Activated CD4-positive, alpha-beta T cell treated with anti-CD3 and anti-CD28 coated beads, Interleukin-2, amount 10 ng/mL, durations not matched to agents 24 days and 14 days (primary cell): ENCODE results near the gene DHX32. TPM values are rescaled to one million over a fixed set of nuclear protein-coding genes. Genes with fewer than 3 reads are reported as not detected.

ENCODE experiments used
- DNase-seq: peaks from one replicate; pipeline ENCODE4 v3.0.0; 2022
- H3K27ac Mint-ChIP-seq: one replicate; pipeline ENCODE4 v1.8.0; 2022; ENCODE audit warnings: mild to moderate bottlenecking, mixed read lengths
- H3K27me3 Mint-ChIP-seq: one replicate; pipeline ENCODE4 v1.8.0; 2022; ENCODE audit warnings: mixed read lengths
- H3K36me3 Mint-ChIP-seq: one replicate; pipeline ENCODE4 v1.8.0; 2022; ENCODE audit warnings: low read depth, mild to moderate bottlenecking, mixed read lengths
- H3K4me1 Mint-ChIP-seq: one replicate; pipeline ENCODE4 v1.8.0; 2021; ENCODE audit warnings: mixed read lengths
- H3K4me3 Mint-ChIP-seq: one replicate; pipeline ENCODE4 v1.8.0; 2022; ENCODE audit warnings: mild to moderate bottlenecking, moderate library complexity, mixed read lengths
- H3K9me3 Mint-ChIP-seq: one replicate; pipeline ENCODE4 v1.8.0; 2021; ENCODE audit warnings: mixed read lengths
- intact Hi-C: fragments of 100-400 bp; cut with micrococcal nuclease; formaldehyde crosslinking; loops from one replicate; pipeline ENCODE4 v1.15.1; 2023
- total RNA-seq: library from RNA; stranded (reverse); gene quantifications from 2 replicates; pipeline ENCODE4 v1.2.3, GENCODE V29; 2022

Gene DHX32
- total RNA-seq, 1 donor from 2014 or later = 14.0 TPM

GRCh38 chr10:125882596-125882995, 1.5 kb upstream of the DHX32 start:
- Mint-ChIP-seq H3K27me3 (no peaks in the 10 kb centered on the region), H3K36me3 (peaks cover 6% of the 10 kb centered on the region), H3K27ac (no peak overlapping the region), H3K4me1 (no peaks in the 10 kb centered on the region), H3K9me3 (no peaks in the 10 kb centered on the region), H3K4me3 (no peak overlapping the region)
- no peak for DNase-seq
- intact Hi-C loops = no loop called here

GRCh38 chr10:125880719-125881118, 373 bp downstream of the DHX32 start:
- intact Hi-C loops = no loop called here

GRCh38 chr10:125878957-125879835, 1.9 kb downstream of the DHX32 start:
- Mint-ChIP-seq H3K27me3 (no peaks in the 10 kb centered on the region), H3K4me1 (no peaks in the 10 kb centered on the region), H3K9me3 (peaks cover 3% of the 10 kb centered on the region), H3K27ac (no peak overlapping the region), H3K36me3 (peaks cover 19% of the 10 kb centered on the region), H3K4me3 (no peak overlapping the region)
- intact Hi-C loops = no loop called here
- DNase-seq = no peak

More at GRCh38 chr10:125880719-125881118, 373 bp downstream of the DHX32 start:
- Mint-ChIP-seq H3K36me3 (peaks cover 12% of the 10 kb centered on the region), H3K4me3 (no peak overlapping the region), H3K4me1 (no peaks in the 10 kb centered on the region), H3K27me3 (no peaks in the 10 kb centered on the region), H3K27ac (no peak overlapping the region), H3K9me3 (peaks cover 3% of the 10 kb centered on the region)
- DNase-seq = no peak

- H3K9me3 Mint-ChIP-seq = peaks cover 3% of the 10 kb centered on the region
Measured at GRCh38 chr10:125871338-125871737, 9.8 kb downstream of the DHX32 start.

GRCh38 chr10:125868372-125868975, 12.6 kb downstream of the DHX32 start:
- Mint-ChIP-seq H3K9me3 (no peaks in the 10 kb centered on the region), H3K27ac (no peak overlapping the region), H3K36me3 (no peaks in the 10 kb centered on the region), H3K27me3 (no peaks in the 10 kb centered on the region), H3K4me3 (no peak overlapping the region), H3K4me1 (no peaks in the 10 kb centered on the region)
- peak; percentile 65 for DNase-seq
- intact Hi-C loops = loop anchor here (10.0 kb wide), 2 partner anchors 106 to 876 kb away; no protein-coding TSS in a partner anchor

More at GRCh38 chr10:125871338-125871737, 9.8 kb downstream of the DHX32 start:
- no peak overlapping the region for H3K27ac Mint-ChIP-seq
- DNase-seq = no peak
- H3K36me3 Mint-ChIP-seq = peaks cover 12% of the 10 kb centered on the region
- H3K4me3 Mint-ChIP-seq = no peak overlapping the region
- intact Hi-C loops = no loop called here
- no peaks in the 10 kb centered on the region for H3K27me3 Mint-ChIP-seq
- no peaks in the 10 kb centered on the region for H3K4me1 Mint-ChIP-seq

- intact Hi-C loops = loop anchor here (10.0 kb wide), 2 partner anchors 108 to 878 kb away; no protein-coding TSS in a partner anchor
Measured at GRCh38 chr10:125866421-125867029, 14.6 kb downstream of the DHX32 start.

GRCh38 chr10:125865120-125865519, 16.0 kb downstream of the DHX32 start:
- no peaks in the 10 kb centered on the region for H3K9me3 Mint-ChIP-seq
- H3K4me1 Mint-ChIP-seq = no peaks in the 10 kb centered on the region
- no peaks in the 10 kb centered on the region for H3K36me3 Mint-ChIP-seq
- H3K27ac Mint-ChIP-seq = no peak overlapping the region
- DNase-seq = no peak
- H3K27me3 Mint-ChIP-seq = no peaks in the 10 kb centered on the region
- intact Hi-C loops = loop anchor here (10.0 kb wide), 2 partner anchors 110 to 880 kb away; no protein-coding TSS in a partner anchor
- no peak overlapping the region for H3K4me3 Mint-ChIP-seq

More at GRCh38 chr10:125866421-125867029, 14.6 kb downstream of the DHX32 start:
- Mint-ChIP-seq H3K36me3 (no peaks in the 10 kb centered on the region), H3K27ac (no peak overlapping the region), H3K4me3 (no peak overlapping the region), H3K9me3 (no peaks in the 10 kb centered on the region), H3K27me3 (no peaks in the 10 kb centered on the region), H3K4me1 (no peaks in the 10 kb centered on the region)
- no peak for DNase-seq

- no peak overlapping the region for H3K27ac Mint-ChIP-seq
- intact Hi-C loops = no loop called here
- no peaks in the 10 kb centered on the region for H3K27me3 Mint-ChIP-seq
- no peak for DNase-seq
- no peaks in the 10 kb centered on the region for H3K4me1 Mint-ChIP-seq
- H3K36me3 Mint-ChIP-seq = peaks cover 4% of the 10 kb centered on the region
- no peaks in the 10 kb centered on the region for H3K9me3 Mint-ChIP-seq
- no peak overlapping the region for H3K4me3 Mint-ChIP-seq
Measured at GRCh38 chr10:125859128-125859817, 21.8 kb downstream of the DHX32 start.

- Mint-ChIP-seq H3K9me3 (no peaks in the 10 kb centered on the region), H3K4me1 (no peaks in the 10 kb centered on the region), H3K27me3 (no peaks in the 10 kb centered on the region), H3K27ac (no peak overlapping the region), H3K36me3 (peaks cover 8% of the 10 kb centered on the region), H3K4me3 (no peak overlapping the region)
- intact Hi-C loops = no loop called here
- no peak for DNase-seq
Measured at GRCh38 chr10:125857185-125857760, 23.8 kb downstream of the DHX32 start.

- peaks cover 20% of the 10 kb centered on the region for H3K36me3 Mint-ChIP-seq
- no peak for DNase-seq
- intact Hi-C loops = no loop called here
Measured at GRCh38 chr10:125852487-125852886, 28.6 kb downstream of the DHX32 start.

GRCh38 chr10:125850766-125851731, 30.0 kb downstream of the DHX32 start:
- Mint-ChIP-seq H3K27ac (no peak overlapping the region), H3K4me3 (no peak overlapping the region), H3K9me3 (no peaks in the 10 kb centered on the region), H3K36me3 (peaks cover 23% of the 10 kb centered on the region), H3K4me1 (no peaks in the 10 kb centered on the region), H3K27me3 (no peaks in the 10 kb centered on the region)
- DNase-seq = no peak
- intact Hi-C loops = no loop called here

More at GRCh38 chr10:125852487-125852886, 28.6 kb downstream of the DHX32 start:
- no peak overlapping the region for H3K4me3 Mint-ChIP-seq
- H3K27ac Mint-ChIP-seq = no peak overlapping the region
- no peaks in the 10 kb centered on the region for H3K27me3 Mint-ChIP-seq
- H3K9me3 Mint-ChIP-seq = no peaks in the 10 kb centered on the region
- no peaks in the 10 kb centered on the region for H3K4me1 Mint-ChIP-seq

GRCh38 chr10:125849448-125849847, 31.6 kb downstream of the DHX32 start:
- Mint-ChIP-seq H3K27ac (no peak overlapping the region), H3K9me3 (no peaks in the 10 kb centered on the region), H3K4me3 (no peak overlapping the region), H3K36me3 (peaks cover 21% of the 10 kb centered on the region), H3K27me3 (no peaks in the 10 kb centered on the region), H3K4me1 (no peaks in the 10 kb centered on the region)
- intact Hi-C loops = no loop called here
- no peak for DNase-seq
